HUES48 (cell line): ENCODE measurements around the gene GNG14.

ENCODE experiments used
- H3K27ac ChIP-seq: one replicate; pipeline ENCODE4 v1.7.0; 2013; ENCODE audit warnings: low read depth, low read length, inconsistent platforms
- H3K27me3 ChIP-seq: 2 replicates; pipeline ENCODE4 v1.6.1; 2013; ENCODE audit warnings: mild to moderate bottlenecking, low read length; ENCODE audit not compliant: control insufficient read depth, insufficient read depth
- H3K36me3 ChIP-seq: 2 replicates; pipeline ENCODE4 v1.6.1; 2013; ENCODE audit warnings: low read length; ENCODE audit not compliant: control insufficient read depth, insufficient read depth
- H3K4me1 ChIP-seq: 2 replicates; pipeline ENCODE4 v1.6.1; 2013; ENCODE audit warnings: mild to moderate bottlenecking, low read length; ENCODE audit not compliant: control insufficient read depth, insufficient read depth
- H3K4me3 ChIP-seq: 2 replicates; pipeline ENCODE4 v1.5.1; 2013; ENCODE audit warnings: mild to moderate bottlenecking, low read depth, low read length
- H3K9ac ChIP-seq: 2 replicates; pipeline ENCODE4 v1.6.1; 2013; ENCODE audit warnings: mild to moderate bottlenecking, low read depth, low read length, moderate library complexity
- H3K9me3 ChIP-seq: 2 replicates; pipeline ENCODE4 v1.6.1; 2013; ENCODE audit warnings: low read length; ENCODE audit not compliant: control insufficient read depth, insufficient read depth

The GNG14 gene

GRCh38 chr19:12649941-12650340, 37.9 kb upstream of the GNG14 start:
- H3K4me1 ChIP-seq: 0 out of 2 replicates have a peak, but pooled peaks cover 3% of the 10 kb centered on the region
- H3K36me3 ChIP-seq: peaks cover 4% of the 10 kb centered on the region
- H3K9ac ChIP-seq: no peak overlapping the region
- no peaks in the 10 kb centered on the region for H3K9me3 ChIP-seq
- no peaks in the 10 kb centered on the region for H3K27me3 ChIP-seq
- no peak overlapping the region for H3K27ac ChIP-seq
- no peak overlapping the region for H3K4me3 ChIP-seq

- no peak overlapping the region for H3K9ac ChIP-seq
- H3K4me1 ChIP-seq: no peaks in the 10 kb centered on the region
- no peaks in the 10 kb centered on the region for H3K9me3 ChIP-seq
- H3K4me3 ChIP-seq: no peak overlapping the region
- H3K36me3 ChIP-seq: peaks cover 21% of the 10 kb centered on the region
- H3K27ac ChIP-seq: no peak overlapping the region
- H3K27me3 ChIP-seq: no peaks in the 10 kb centered on the region
These were observed 35.6 kb upstream of the GNG14 start for GRCh38 chr19:12652219-12652618.

GRCh38 chr19:12655546-12655945, 32.3 kb upstream of the GNG14 start:
- no peaks in the 10 kb centered on the region for H3K4me1 ChIP-seq
- peaks cover 25% of the 10 kb centered on the region for H3K36me3 ChIP-seq
- no peak overlapping the region for H3K9ac ChIP-seq
- H3K9me3 ChIP-seq: no peaks in the 10 kb centered on the region
- H3K4me3 ChIP-seq: no peak overlapping the region
- H3K27ac ChIP-seq: no peak overlapping the region
- no peaks in the 10 kb centered on the region for H3K27me3 ChIP-seq

- Histone ChIP-seq H3K27ac (no peak overlapping the region), H3K4me3 (no peak overlapping the region), H3K9ac (no peak overlapping the region)
These were observed 30.8 kb upstream of the GNG14 start for GRCh38 chr19:12656899-12657571.

GRCh38 chr19:12657966-12658365, 29.8 kb upstream of the GNG14 start:
- Histone ChIP-seq H3K9me3 (no peaks in the 10 kb centered on the region), H3K9ac (no peak overlapping the region), H3K4me1 (no peaks in the 10 kb centered on the region), H3K27me3 (no peaks in the 10 kb centered on the region), H3K36me3 (peaks cover 35% of the 10 kb centered on the region), H3K27ac (no peak overlapping the region), H3K4me3 (no peak overlapping the region)

More at GRCh38 chr19:12656899-12657571, 30.8 kb upstream of the GNG14 start:
- Histone ChIP-seq H3K27me3 (no peaks in the 10 kb centered on the region), H3K9me3 (no peaks in the 10 kb centered on the region), H3K4me1 (no peaks in the 10 kb centered on the region), H3K36me3 (peaks cover 34% of the 10 kb centered on the region)

GRCh38 chr19:12660980-12661379, 26.8 kb upstream of the GNG14 start:
- H3K9me3 ChIP-seq: no peaks in the 10 kb centered on the region
- no peak overlapping the region for H3K27ac ChIP-seq
- H3K4me1 ChIP-seq: no peaks in the 10 kb centered on the region
- H3K27me3 ChIP-seq: no peaks in the 10 kb centered on the region
- H3K36me3 ChIP-seq: peaks cover 38% of the 10 kb centered on the region
- no peak overlapping the region for H3K9ac ChIP-seq
- H3K4me3 ChIP-seq: no peak overlapping the region

GRCh38 chr19:12664406-12665280, 23.2 kb upstream of the GNG14 start:
- no peak overlapping the region for H3K4me3 ChIP-seq
- H3K36me3 ChIP-seq: peaks cover 31% of the 10 kb centered on the region
- H3K27ac ChIP-seq: no peak overlapping the region
- H3K4me1 ChIP-seq: peaks cover 4% of the 10 kb centered on the region
- H3K27me3 ChIP-seq: no peaks in the 10 kb centered on the region
- H3K9ac ChIP-seq: no peak overlapping the region
- no peaks in the 10 kb centered on the region for H3K9me3 ChIP-seq

- Histone ChIP-seq H3K4me3 (no peak overlapping the region), H3K36me3 (peaks cover 27% of the 10 kb centered on the region), H3K27ac (no peak overlapping the region), H3K4me1 (peaks cover 5% of the 10 kb centered on the region), H3K27me3 (no peaks in the 10 kb centered on the region), H3K9me3 (no peaks in the 10 kb centered on the region), H3K9ac (no peak overlapping the region)
These were observed 22.6 kb upstream of the GNG14 start for GRCh38 chr19:12665281-12665573.

- H3K36me3 ChIP-seq: peaks cover 27% of the 10 kb centered on the region
- H3K4me1 ChIP-seq: peaks cover 9% of the 10 kb centered on the region
- H3K9me3 ChIP-seq: no peaks in the 10 kb centered on the region
- no peak overlapping the region for H3K27ac ChIP-seq
- H3K27me3 ChIP-seq: no peaks in the 10 kb centered on the region
- H3K9ac ChIP-seq: peak overlapping the region; percentile 45; the same call in 1 of the 2 replicates
- peak overlapping the region; percentile 94 for H3K4me3 ChIP-seq
These were observed 22.0 kb upstream of the GNG14 start for GRCh38 chr19:12665671-12666264.

- Histone ChIP-seq H3K36me3 (peaks cover 20% of the 10 kb centered on the region), H3K27ac (peak within 1 kb of the TSS; percentile 63), H3K9me3 (no peaks in the 10 kb centered on the region), H3K9ac (peak within 1 kb of the TSS; percentile 46; the same call in 1 of the 2 replicates), H3K4me3 (peak within 1 kb of the TSS; percentile 94), H3K4me1 (peaks cover 9% of the 10 kb centered on the region), H3K27me3 (no peaks in the 10 kb centered on the region)
These were observed 21.3 kb upstream of the GNG14 start, which contains the start of the genes MAN2B1 and WDR83 for GRCh38 chr19:12666265-12667048. Gene MAN2B1, minus strand, starts transcription at chr19:12666742. Its CDS starts 41 bp downstream, at chr19:12666701. Gene WDR83, plus strand, starts transcription at chr19:12666807. Its CDS starts 2,984 bp downstream, at chr19:12669791.
